Measurements from ENCODE around the gene DHCR24. TPM values are rescaled to one million over a fixed set of nuclear protein-coding genes. Genes with fewer than 3 reads are reported as not detected.

Gene DHCR24
- total and polyA plus RNA-seq, 2 donors (not counting 1 experiment from before 2014, with no cell fraction given) = 5.2 to 13.3 TPM

DNA sequence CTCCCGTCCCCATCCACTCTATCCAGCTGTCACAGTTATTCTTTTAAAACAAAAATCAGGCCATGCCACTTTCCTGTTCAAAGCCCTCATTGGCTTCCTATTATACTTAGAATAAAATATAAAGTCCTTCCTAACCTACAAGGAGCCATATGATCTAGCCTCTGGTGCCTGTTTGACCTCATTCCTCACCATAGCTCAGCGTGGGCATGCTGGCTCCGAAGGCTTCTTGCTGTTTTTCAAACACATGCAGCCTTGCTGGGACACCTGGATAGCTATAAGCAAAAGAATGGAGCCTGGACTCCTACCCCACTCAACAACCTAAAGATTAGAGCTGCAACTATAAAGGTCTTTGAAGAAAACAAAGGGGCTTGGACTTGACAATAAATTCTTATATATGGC is 23.7 kb downstream of the DHCR24 start:
- Histone ChIP-seq H3K36me3 (replicated peaks in 1 of 2; ENCODE audit: control extremely low read depth in 1 of 2, control insufficient read depth in 1 of 2, extremely low read depth in 1 of 2, insufficient read depth in 2 of 2, low read length in 1 of 2) (no peaks in the 10 kb centered on the region), H3K9ac (ENCODE audit: low read length) (no peak overlapping the region), H3K27me3 (replicated peaks in 1 of 4; ENCODE audit: control extremely low read depth in 1 of 4, control insufficient read depth in 3 of 4, insufficient read depth in 4 of 4, low read length in 3 of 4) (no peaks in the 10 kb centered on the region), H3K9me3 (ENCODE audit: control extremely low read depth in 1 of 3, control insufficient read depth in 2 of 3, insufficient read depth in 1 of 3, low read length in 2 of 3) (no peaks in the 10 kb centered on the region), H3K79me2 (ENCODE audit: control insufficient read depth, insufficient read depth, low read length) (no peaks in the 10 kb centered on the region), H3K4me1 (ENCODE audit: control insufficient read depth in 2 of 2, insufficient read depth in 2 of 2, low read length in 2 of 2) (no peaks in the 10 kb centered on the region), H3K4me2 (replicated peaks; ENCODE audit: low read depth, low read length, poor library complexity, severe bottlenecking) (no peak overlapping the region), H4K20me1 (ENCODE audit: control insufficient read depth, insufficient read depth, low read length, poor library complexity, severe bottlenecking) (no peaks in the 10 kb centered on the region), H3K27ac (ENCODE audit: low read length in 2 of 2) (no peak overlapping the region), H2AFZ (ENCODE audit: insufficient read depth, low read depth, low read length, poor library complexity, severe bottlenecking) (no peak overlapping the region), H3K4me3 (ENCODE audit: control extremely low read depth in 1 of 5, extremely low read depth in 1 of 5, insufficient read depth in 1 of 5, low read depth in 2 of 5, low read length in 4 of 5) (no peak overlapping the region)
- 100% methylated on average over 1 of the region's 3 CpGs for WGBS (ENCODE audit: insufficient coverage)
- ATAC-seq (ENCODE audit: low read depth) = no peak
- Mint-ChIP-seq H3K4me3 (no peak overlapping the region), H3K9me3 (ENCODE audit: insufficient read depth) (no peaks in the 10 kb centered on the region), H3K27me3 (no peaks in the 10 kb centered on the region), H3K27ac (no peak overlapping the region), H3K4me1 (peaks cover 4% of the 10 kb centered on the region)
- intact Hi-C loops (cut with micrococcal nuclease) = no loop called here
- POLR2A ChIA-PET = no interaction called here
- no peak for DNase-seq
- TF ChIP-seq EZH2 (IDR thresholded peaks at IDR 0.05; ENCODE audit: borderline replicate concordance, insufficient read depth, low read depth, low read length, poor library complexity, severe bottlenecking) = no peak
- TF ChIP-seq, protein P1, sequence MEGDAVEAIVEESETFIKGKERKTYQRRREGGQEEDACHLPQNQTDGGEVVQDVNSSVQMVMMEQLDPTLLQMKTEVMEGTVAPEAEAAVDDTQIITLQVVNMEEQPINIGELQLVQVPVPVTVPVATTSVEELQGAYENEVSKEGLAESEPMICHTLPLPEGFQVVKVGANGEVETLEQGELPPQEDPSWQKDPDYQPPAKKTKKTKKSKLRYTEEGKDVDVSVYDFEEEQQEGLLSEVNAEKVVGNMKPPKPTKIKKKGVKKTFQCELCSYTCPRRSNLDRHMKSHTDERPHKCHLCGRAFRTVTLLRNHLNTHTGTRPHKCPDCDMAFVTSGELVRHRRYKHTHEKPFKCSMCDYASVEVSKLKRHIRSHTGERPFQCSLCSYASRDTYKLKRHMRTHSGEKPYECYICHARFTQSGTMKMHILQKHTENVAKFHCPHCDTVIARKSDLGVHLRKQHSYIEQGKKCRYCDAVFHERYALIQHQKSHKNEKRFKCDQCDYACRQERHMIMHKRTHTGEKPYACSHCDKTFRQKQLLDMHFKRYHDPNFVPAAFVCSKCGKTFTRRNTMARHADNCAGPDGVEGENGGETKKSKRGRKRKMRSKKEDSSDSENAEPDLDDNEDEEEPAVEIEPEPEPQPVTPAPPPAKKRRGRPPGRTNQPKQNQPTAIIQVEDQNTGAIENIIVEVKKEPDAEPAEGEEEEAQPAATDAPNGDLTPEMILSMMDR (IDR thresholded peaks at IDR 0.05) = no peak
- CTCF ChIA-PET = no interaction called here

DNA sequence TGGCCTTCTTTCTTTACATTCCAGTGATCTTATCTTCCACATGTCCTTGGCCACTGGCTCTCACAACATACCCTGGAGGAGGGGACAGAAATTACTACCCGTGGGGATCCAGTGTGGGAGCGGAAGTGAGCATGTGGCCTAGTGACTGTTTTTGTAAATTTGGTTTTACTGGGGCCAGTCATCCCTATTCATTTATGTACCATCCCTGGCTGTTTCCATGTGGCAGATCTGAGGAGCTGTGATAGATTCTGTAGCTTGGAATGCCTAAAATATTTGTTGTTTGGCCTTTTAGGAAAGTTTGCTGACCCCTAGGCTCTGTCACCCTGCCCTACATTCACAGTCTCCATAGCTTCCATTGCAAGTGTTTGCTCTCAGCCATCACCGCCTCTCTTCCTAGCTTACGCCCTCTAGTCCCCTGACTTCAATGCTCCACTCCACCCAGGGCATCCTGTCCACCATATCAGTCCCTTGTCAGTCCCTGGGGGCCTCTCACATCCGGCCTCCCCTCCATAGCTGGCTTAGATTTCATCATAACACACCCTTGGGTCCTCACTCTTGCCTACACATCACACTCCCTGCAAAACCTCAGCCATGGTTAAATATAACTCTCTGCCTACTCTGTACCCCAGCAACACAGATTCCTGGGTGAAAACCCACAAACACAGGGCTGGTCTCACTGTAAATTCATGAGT is 25.8 kb downstream of the DHCR24 start:
- Mint-ChIP-seq H3K9me3 (ENCODE audit: insufficient read depth) (no peaks in the 10 kb centered on the region), H3K27ac (no peak overlapping the region), H3K27me3 (no peaks in the 10 kb centered on the region), H3K4me1 (peaks cover 4% of the 10 kb centered on the region), H3K4me3 (no peak overlapping the region)
- ChIA-PET CTCF (no interaction called here), POLR2A (no interaction called here)
- Histone ChIP-seq H3K9me3 (ENCODE audit: control extremely low read depth in 1 of 3, control insufficient read depth in 2 of 3, insufficient read depth in 1 of 3, low read length in 2 of 3) (no peaks in the 10 kb centered on the region), H3K27me3 (replicated peaks in 1 of 4; ENCODE audit: control extremely low read depth in 1 of 4, control insufficient read depth in 3 of 4, insufficient read depth in 4 of 4, low read length in 3 of 4) (no peaks in the 10 kb centered on the region), H3K9ac (ENCODE audit: low read length) (no peak overlapping the region), H3K27ac (ENCODE audit: low read length in 2 of 2) (no peak overlapping the region), H3K4me1 (ENCODE audit: control insufficient read depth in 2 of 2, insufficient read depth in 2 of 2, low read length in 2 of 2) (no peaks in the 10 kb centered on the region), H2AFZ (ENCODE audit: insufficient read depth, low read depth, low read length, poor library complexity, severe bottlenecking) (no peak overlapping the region), H3K36me3 (replicated peaks in 1 of 2; ENCODE audit: control extremely low read depth in 1 of 2, control insufficient read depth in 1 of 2, extremely low read depth in 1 of 2, insufficient read depth in 2 of 2, low read length in 1 of 2) (no peaks in the 10 kb centered on the region), H3K79me2 (ENCODE audit: control insufficient read depth, insufficient read depth, low read length) (no peaks in the 10 kb centered on the region), H3K4me3 (ENCODE audit: control extremely low read depth in 1 of 5, extremely low read depth in 1 of 5, insufficient read depth in 1 of 5, low read depth in 2 of 5, low read length in 4 of 5) (no peak overlapping the region), H4K20me1 (ENCODE audit: control insufficient read depth, insufficient read depth, low read length, poor library complexity, severe bottlenecking) (no peaks in the 10 kb centered on the region), H3K4me2 (replicated peaks; ENCODE audit: low read depth, low read length, poor library complexity, severe bottlenecking) (no peak overlapping the region)
- WGBS (ENCODE audit: insufficient coverage) = 80% methylated on average over 3 of the region's 5 CpGs
- TF ChIP-seq, protein P1 (IDR thresholded peaks at IDR 0.05) = no peak
- no peak for TF ChIP-seq EZH2 (IDR thresholded peaks at IDR 0.05; ENCODE audit: borderline replicate concordance, insufficient read depth, low read depth, low read length, poor library complexity, severe bottlenecking)
- DNase-seq = no peak
- intact Hi-C loops (cut with micrococcal nuclease) = no loop called here
- no peak for ATAC-seq (ENCODE audit: low read depth)
